ENCODE data around the gene SH3RF3. TPM values are rescaled to one million over a fixed set of nuclear protein-coding genes. Genes with fewer than 3 reads are reported as not detected.

SH3RF3 gene
- total RNA-seq, 1 donor from 2014 or later, result 7.9 TPM

DNA sequence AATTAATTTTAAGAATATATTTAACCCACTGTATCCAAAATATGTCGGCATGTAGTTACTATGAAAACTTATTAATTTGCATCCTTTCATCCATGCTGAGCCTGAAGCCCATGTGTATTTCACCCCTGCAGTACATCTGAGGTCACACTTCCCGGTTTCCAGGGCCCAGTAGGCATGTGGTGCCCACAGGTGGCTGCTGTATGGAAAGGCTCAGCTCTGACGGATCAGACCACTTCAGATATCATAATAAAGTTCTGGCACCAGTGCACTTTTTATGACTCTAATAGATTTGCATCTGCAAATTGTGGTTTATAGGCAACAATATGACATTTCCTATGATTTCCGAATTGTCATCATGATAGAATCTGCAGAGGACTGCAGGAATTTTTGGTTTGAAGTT is 22.5 kb downstream of the SH3RF3 start:
- Histone ChIP-seq H3K36me3 (no peaks in the 10 kb centered on the region), H3K4me3 (no peak overlapping the region), H3K27ac (replicated peaks) (no peak overlapping the region), H3K27me3 (ENCODE audit: low read depth) (no peaks in the 10 kb centered on the region), H3K9me3 (replicated peaks) (no peaks in the 10 kb centered on the region), H3K4me1 (peaks cover 34% of the 10 kb centered on the region)
- no peak for DNase-seq
- no peak for TF ChIP-seq CTCF (IDR thresholded peaks at IDR 0.05; ENCODE audit: borderline replicate concordance)
- intact Hi-C loops (cut with micrococcal nuclease), result no loop called here

- H3K27me3 ChIP-seq (ENCODE audit: low read depth), result no peaks in the 10 kb centered on the region
- peaks cover 35% of the 10 kb centered on the region for H3K4me1 ChIP-seq
- no peaks in the 10 kb centered on the region for H3K9me3 ChIP-seq (replicated peaks)
- no peak overlapping the region for H3K27ac ChIP-seq (replicated peaks)
- intact Hi-C loops (cut with micrococcal nuclease), result no loop called here
- no peak for TF ChIP-seq CTCF (IDR thresholded peaks at IDR 0.05; ENCODE audit: borderline replicate concordance)
- no peaks in the 10 kb centered on the region for H3K36me3 ChIP-seq
- DNase-seq, result no peak
- H3K4me3 ChIP-seq, result no peak overlapping the region
Observed at GRCh38 chr2:109153005-109153784, 24.2 kb downstream of the SH3RF3 start.

- intact Hi-C loops (cut with micrococcal nuclease), result no loop called here
Observed at GRCh38 chr2:109153807-109154206, 24.8 kb downstream of the SH3RF3 start.

DNA sequence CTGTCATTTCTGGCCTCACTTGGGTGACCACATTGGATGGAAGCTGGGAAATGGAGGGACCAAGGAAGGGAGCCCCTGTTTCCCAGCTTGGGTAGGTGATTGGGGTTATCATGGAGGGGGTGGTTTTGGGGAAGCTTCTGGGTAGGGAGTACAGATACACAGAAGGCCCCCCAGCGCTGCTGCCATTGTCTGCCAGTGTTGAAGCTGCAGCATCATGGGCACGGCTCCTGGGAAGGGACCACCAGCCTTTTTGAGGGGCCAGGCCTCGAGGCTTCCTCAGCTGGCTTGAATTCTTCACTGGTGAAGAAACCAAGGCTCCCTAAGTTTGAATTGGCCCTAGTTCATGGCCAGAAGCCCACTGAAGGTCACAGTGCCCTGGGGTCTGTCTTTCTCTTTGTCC is 25.2 kb downstream of the SH3RF3 start:
- H3K4me1 ChIP-seq, result peaks cover 28% of the 10 kb centered on the region
- no peak overlapping the region for H3K27ac ChIP-seq (replicated peaks)
- no peak overlapping the region for H3K4me3 ChIP-seq
- no peaks in the 10 kb centered on the region for H3K36me3 ChIP-seq
- DNase-seq, result no peak
- H3K27me3 ChIP-seq (ENCODE audit: low read depth), result no peaks in the 10 kb centered on the region
- no peaks in the 10 kb centered on the region for H3K9me3 ChIP-seq (replicated peaks)
- intact Hi-C loops (cut with micrococcal nuclease), result no loop called here
- no peak for TF ChIP-seq CTCF (IDR thresholded peaks at IDR 0.05; ENCODE audit: borderline replicate concordance)

More at GRCh38 chr2:109153807-109154206, 24.8 kb downstream of the SH3RF3 start:
- no peak for DNase-seq
- no peaks in the 10 kb centered on the region for H3K9me3 ChIP-seq (replicated peaks)
- peaks cover 32% of the 10 kb centered on the region for H3K4me1 ChIP-seq
- no peak for TF ChIP-seq CTCF (IDR thresholded peaks at IDR 0.05; ENCODE audit: borderline replicate concordance)
- no peak overlapping the region for H3K4me3 ChIP-seq
- H3K27ac ChIP-seq (replicated peaks), result no peak overlapping the region
- H3K36me3 ChIP-seq, result no peaks in the 10 kb centered on the region
- no peaks in the 10 kb centered on the region for H3K27me3 ChIP-seq (ENCODE audit: low read depth)

GRCh38 chr2:109155553-109156451 is 26.8 kb downstream of the SH3RF3 start:
- no peaks in the 10 kb centered on the region for H3K36me3 ChIP-seq
- no peak for TF ChIP-seq CTCF (IDR thresholded peaks at IDR 0.05; ENCODE audit: borderline replicate concordance)
- H3K9me3 ChIP-seq (replicated peaks), result no peaks in the 10 kb centered on the region
- peaks cover 25% of the 10 kb centered on the region for H3K4me1 ChIP-seq
- intact Hi-C loops (cut with micrococcal nuclease), result no loop called here
- no peak overlapping the region for H3K27ac ChIP-seq (replicated peaks)
- DNase-seq, result no peak
- no peak overlapping the region for H3K4me3 ChIP-seq
- no peaks in the 10 kb centered on the region for H3K27me3 ChIP-seq (ENCODE audit: low read depth)

All from left ventricle myocardium inferior (tissue), 1 donor.